IPS DF 4.7 (cell line): ENCODE measurements around the gene COPS3.

Source experiments
- DNase-seq: peaks from one replicate; pipeline ENCODE4 v3.0.0-alpha.2; 2013; ENCODE audit warnings: low spot score; ENCODE audit errors: extremely low read depth

Gene COPS3

GRCh38 chr17:17246879-17247278, 34.2 kb downstream of the COPS3 start:
- no peak for DNase-seq

- DNase-seq, result no peak
Observed at GRCh38 chr17:17243163-17243562, 37.9 kb downstream of the COPS3 start.

- no peak for DNase-seq
Observed at GRCh38 chr17:17242246-17242645, 38.8 kb downstream of the COPS3 start.

DNA sequence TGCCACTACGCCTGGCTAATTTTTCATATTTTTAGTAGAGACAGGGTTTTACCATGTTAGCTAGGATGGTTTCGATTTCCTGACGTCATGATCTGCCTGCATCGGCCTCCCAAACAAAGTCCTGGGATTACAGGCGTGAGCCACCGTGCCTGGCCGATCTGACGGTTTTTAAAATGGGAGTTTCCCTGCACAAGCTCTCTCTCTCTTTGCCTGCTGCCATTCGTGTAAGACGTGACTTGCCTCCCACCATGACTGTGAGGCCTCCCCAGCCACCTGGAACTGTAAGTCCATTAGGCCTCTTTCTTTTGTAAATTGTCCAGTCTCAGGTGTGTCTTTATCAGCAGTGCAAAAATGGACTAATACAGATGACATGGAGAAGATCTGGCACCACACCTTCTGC, 39.4 kb downstream of the COPS3 start:
- DNase-seq, result no peak

GRCh38 chr17:17239832-17240231, 41.2 kb downstream of the COPS3 start:
- DNase-seq, result no peak

GRCh38 chr17:17237026-17237799, 43.8 kb downstream of the COPS3 start, which contains the start of gene FLCN:
Gene FLCN, minus strand, starts transcription at chr17:17237168. Its CDS starts 9,031 bp downstream, at chr17:17228137.
- DNase-seq, result no peak

DNA sequence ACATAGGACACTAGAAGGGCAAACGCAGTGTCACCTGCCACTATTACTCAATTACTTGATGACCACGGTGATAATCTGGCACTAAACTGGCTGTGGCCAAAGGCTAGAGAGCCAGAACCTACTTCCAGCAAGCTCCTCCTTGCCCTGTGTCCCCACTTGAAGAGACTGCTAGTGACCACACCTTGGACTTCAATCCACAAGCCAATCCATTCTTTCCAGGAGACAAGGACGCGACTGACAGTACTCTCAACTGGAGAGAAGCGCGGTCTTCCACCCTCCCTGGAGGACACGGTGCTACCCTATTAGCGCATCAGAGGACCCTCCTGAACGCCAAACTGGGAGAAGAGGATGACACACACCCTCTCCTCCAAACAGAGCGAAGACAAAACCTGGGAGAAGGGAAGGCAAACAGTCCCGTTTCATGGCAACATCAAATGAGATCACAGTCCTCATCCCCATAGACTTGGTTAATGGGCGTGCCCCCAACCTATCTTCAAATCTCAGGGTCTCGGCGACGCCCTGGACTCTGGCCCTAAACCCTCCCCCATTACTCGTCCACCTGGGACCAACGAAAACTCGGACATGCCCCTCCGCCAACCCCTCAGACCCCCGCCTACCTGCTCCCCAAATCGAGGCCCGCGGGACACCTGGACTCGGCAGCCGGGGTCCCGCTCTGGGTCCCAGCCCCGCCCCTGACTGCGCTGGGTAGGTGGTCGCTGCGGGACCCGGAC, 44.6 kb downstream of the COPS3 start:
- no peak for DNase-seq

- DNase-seq, result no peak
Observed at GRCh38 chr17:17235212-17236174, 45.6 kb downstream of the COPS3 start.

- no peak for DNase-seq
Observed at GRCh38 chr17:17232303-17232621, 48.8 kb downstream of the COPS3 start.

GRCh38 chr17:17231621-17232302, 49.3 kb downstream of the COPS3 start:
- no peak for DNase-seq

GRCh38 chr17:17229416-17230384, 51.3 kb downstream of the COPS3 start:
- DNase-seq, result no peak

- no peak for DNase-seq
Observed at GRCh38 chr17:17228521-17229279, 52.3 kb downstream of the COPS3 start.

GRCh38 chr17:17227608-17228520, 53.2 kb downstream of the COPS3 start:
- DNase-seq, result no peak

- DNase-seq, result no peak
Observed at GRCh38 chr17:17226451-17227265, 54.4 kb downstream of the COPS3 start.

DNA sequence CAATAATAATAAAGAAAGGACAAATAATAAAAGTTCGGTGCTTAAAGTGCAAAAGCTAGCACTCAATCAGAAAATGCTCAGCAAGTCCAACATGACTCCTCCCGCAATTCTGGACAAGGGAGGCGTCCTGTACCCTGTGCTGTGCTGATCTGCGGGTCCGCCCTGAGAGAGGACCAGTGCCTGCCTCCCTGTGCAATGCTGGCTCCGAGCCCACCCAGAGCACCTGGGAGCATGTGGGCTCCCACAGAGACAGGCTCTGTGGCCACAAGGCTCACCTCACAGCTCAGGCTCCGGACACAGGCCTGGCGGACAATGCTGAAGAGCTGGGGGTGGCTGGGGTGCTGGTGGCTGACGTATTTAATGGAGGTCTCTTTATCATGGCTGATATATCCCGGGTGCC, 55.1 kb downstream of the COPS3 start:
- no peak for DNase-seq

DNA sequence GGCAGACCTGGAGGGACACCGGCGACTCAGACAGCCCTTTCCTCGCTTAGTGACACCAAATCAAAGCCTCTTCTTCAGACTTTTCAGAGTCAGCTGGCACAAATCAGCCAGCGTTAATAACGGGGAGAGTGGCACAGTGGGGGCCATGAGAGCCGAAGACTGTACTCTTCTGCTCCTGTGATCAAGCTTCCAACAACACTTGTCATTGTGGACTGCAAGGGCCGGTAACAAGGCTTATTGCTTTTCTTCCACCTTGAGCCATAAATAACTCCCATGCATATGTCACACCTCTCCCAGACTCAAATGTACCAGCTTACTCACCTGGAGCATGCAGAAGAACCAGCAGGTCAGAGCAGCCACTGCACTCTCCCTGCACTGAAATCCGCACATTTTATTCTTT, 56.9 kb downstream of the COPS3 start:
- DNase-seq, result no peak

DNA sequence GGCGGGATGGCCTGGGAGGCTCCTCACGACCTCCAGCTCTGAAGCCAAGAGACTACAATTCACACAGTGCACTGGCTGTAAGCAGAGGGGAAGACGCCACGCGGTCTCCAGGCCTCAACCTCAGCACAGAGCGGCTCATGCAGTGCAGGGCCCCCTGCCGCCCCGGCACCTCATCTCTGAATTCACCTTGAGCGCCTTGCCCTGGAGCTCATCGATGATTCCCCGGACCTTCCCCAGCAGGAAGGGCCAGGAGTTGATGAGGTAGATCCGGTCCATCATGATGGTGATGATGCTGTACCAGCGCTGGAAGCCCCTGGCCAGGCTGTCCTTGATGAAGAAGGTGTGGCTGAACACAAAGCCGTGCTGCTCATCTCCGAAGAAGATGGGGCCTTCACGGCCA, 57.3 kb downstream of the COPS3 start:
- DNase-seq, result no peak
